Activated CD4-positive, CD25-positive, alpha-beta regulatory T cell (primary cell): ENCODE results near the gene DDA1.
"Not testable (repeated sequence)": the region's sequence is repeated elsewhere in the genome, so short reads cannot be mapped to it uniquely, and the experiment has no call there.

ENCODE experiments used
- DNase-seq, 4 experiments: peaks; one replicate each; lab custom pipeline; 2025; lab: John Stamatoyannopoulos, UW

DDA1 gene

GRCh38 chr19:17286752-17287151, 22.6 kb upstream of the DDA1 start:
- DNase-seq: no peak

GRCh38 chr19:17289489-17289888, 19.9 kb upstream of the DDA1 start:
- DNase-seq: no peak

GRCh38 chr19:17292301-17293074, 16.9 kb upstream of the DDA1 start:
- DNase-seq: peak; percentile 56 to 72 (median 60)

GRCh38 chr19:17293605-17294004, 15.8 kb upstream of the DDA1 start:
- no peak for DNase-seq

- DNase-seq: peak in 2 of 4 experiments; percentile 18 to 37
Observed at GRCh38 chr19:17294051-17294891, 15.1 kb upstream of the DDA1 start.

- not testable (repeated sequence) for DNase-seq
Observed at GRCh38 chr19:17295551-17295950, 13.8 kb upstream of the DDA1 start.

- no peak for DNase-seq
Observed at GRCh38 chr19:17296273-17296672, 13.1 kb upstream of the DDA1 start.

GRCh38 chr19:17296976-17297375, 12.4 kb upstream of the DDA1 start:
- no peak for DNase-seq

GRCh38 chr19:17300992-17301619, 8.3 kb upstream of the DDA1 start:
- DNase-seq: no peak

- no peak for DNase-seq
Observed at GRCh38 chr19:17302391-17303166, 6.8 kb upstream of the DDA1 start.

- DNase-seq: peak; percentile 83 to 88 (median 84)
Observed at GRCh38 chr19:17303167-17303939, 6.0 kb upstream of the DDA1 start, which contains the start of gene ABHD8. Gene ABHD8 (minus strand): TSS chr19:17303425. CDS start chr19:17301616, 1,809 bp downstream.

- DNase-seq: no peak
Observed at GRCh38 chr19:17303940-17304267, 5.5 kb upstream of the DDA1 start.

GRCh38 chr19:17304386-17305215, 4.8 kb upstream of the DDA1 start:
- DNase-seq: no peak

GRCh38 chr19:17305216-17305516, 4.2 kb upstream of the DDA1 start:
- DNase-seq: no peak

GRCh38 chr19:17305517-17306284, 3.7 kb upstream of the DDA1 start, which contains the start of gene MRPL34:
Gene MRPL34 (plus strand): TSS chr19:17305872. CDS start chr19:17305893, 21 bp downstream.
- DNase-seq: peak; percentile 77 to 90 (median 84)

GRCh38 chr19:17306285-17306714, 3.1 kb upstream of the DDA1 start:
- DNase-seq: no peak

- no peak for DNase-seq
Observed at GRCh38 chr19:17307876-17308377, 1.4 kb upstream of the DDA1 start.

- DNase-seq: no peak
Observed at GRCh38 chr19:17309965-17310461, 650 bp downstream of the DDA1 start.
